ENCODE results near the gene SVOP. TPM values are rescaled to one million over a fixed set of nuclear protein-coding genes. Genes with fewer than 3 reads are reported as not detected.
"Not testable (repeated sequence)": the region's sequence is repeated elsewhere in the genome, so short reads cannot be mapped to it uniquely, and the experiment has no call there.

The SVOP gene
- total RNA-seq, 4 donors from 2014 or later: not detected

DNA sequence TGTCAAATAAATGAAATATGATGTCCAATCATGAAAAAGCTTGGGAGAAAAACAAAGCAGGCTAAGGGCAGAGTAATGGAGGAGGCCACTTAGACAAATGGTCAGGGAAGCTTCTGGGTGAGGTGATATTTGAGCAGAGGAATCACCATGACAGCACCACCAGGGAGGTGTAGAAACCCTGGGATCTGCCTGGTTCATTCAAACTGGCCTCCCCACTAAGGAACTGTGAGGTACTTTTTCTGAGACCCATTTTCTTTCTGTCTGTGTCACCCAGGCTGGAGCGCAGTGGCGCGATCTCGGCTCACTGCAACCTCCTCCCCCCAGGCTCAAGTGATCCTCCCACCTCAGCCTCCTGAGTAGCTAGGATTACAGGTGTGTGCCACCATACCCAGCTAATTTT, 155.7 kb downstream of the SVOP start:
- TF ChIP-seq EP300 (IDR thresholded peaks at IDR 0.05): no peak
- no peak for TF ChIP-seq POLR2A (IDR thresholded peaks at IDR 0.05)
- TF ChIP-seq, protein P1, sequence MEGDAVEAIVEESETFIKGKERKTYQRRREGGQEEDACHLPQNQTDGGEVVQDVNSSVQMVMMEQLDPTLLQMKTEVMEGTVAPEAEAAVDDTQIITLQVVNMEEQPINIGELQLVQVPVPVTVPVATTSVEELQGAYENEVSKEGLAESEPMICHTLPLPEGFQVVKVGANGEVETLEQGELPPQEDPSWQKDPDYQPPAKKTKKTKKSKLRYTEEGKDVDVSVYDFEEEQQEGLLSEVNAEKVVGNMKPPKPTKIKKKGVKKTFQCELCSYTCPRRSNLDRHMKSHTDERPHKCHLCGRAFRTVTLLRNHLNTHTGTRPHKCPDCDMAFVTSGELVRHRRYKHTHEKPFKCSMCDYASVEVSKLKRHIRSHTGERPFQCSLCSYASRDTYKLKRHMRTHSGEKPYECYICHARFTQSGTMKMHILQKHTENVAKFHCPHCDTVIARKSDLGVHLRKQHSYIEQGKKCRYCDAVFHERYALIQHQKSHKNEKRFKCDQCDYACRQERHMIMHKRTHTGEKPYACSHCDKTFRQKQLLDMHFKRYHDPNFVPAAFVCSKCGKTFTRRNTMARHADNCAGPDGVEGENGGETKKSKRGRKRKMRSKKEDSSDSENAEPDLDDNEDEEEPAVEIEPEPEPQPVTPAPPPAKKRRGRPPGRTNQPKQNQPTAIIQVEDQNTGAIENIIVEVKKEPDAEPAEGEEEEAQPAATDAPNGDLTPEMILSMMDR (IDR thresholded peaks at IDR 0.05): no peak
- peaks cover 0 to 6% (median 0%) of the 10 kb centered on the region in 4 donors for H3K9me3 ChIP-seq
- H3K27ac ChIP-seq: no peak overlapping the region
- no peak for DNase-seq (ENCODE audit: low spot score in 2 of 2)
- H3K4me1 ChIP-seq: no peaks in the 10 kb centered on the region
- no peaks in the 10 kb centered on the region for H3K36me3 ChIP-seq
- no peak overlapping the region for H3K4me3 ChIP-seq
- H3K27me3 ChIP-seq: no peaks in the 10 kb centered on the region
- WGBS, 2 donors: 95 to 97% methylated on average over 4 of the region's 4 CpGs

DNA sequence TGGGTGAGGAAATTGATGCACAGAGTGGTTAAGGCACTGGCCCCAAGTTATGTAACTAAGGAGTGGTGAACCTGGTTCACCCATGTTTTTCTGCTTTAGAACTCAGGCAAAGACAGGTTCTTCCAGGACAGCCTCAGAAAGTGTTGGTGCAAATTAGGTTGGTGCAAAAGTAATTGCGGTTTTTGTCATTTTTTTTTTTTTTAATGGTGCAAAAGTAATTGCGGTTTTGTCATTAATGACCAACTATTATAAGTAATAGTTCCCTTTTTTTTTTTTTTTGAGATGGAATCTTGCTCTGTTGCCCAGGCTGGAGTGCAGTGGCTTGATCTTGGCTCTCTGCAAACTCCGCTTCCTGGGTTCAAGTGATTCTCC, 158.3 kb downstream of the SVOP start:
- TF ChIP-seq EP300 (IDR thresholded peaks at IDR 0.05) (no peak), POLR2A (IDR thresholded peaks at IDR 0.05) (no peak)
- TF ChIP-seq, protein P1 (IDR thresholded peaks at IDR 0.05): no peak

DNA sequence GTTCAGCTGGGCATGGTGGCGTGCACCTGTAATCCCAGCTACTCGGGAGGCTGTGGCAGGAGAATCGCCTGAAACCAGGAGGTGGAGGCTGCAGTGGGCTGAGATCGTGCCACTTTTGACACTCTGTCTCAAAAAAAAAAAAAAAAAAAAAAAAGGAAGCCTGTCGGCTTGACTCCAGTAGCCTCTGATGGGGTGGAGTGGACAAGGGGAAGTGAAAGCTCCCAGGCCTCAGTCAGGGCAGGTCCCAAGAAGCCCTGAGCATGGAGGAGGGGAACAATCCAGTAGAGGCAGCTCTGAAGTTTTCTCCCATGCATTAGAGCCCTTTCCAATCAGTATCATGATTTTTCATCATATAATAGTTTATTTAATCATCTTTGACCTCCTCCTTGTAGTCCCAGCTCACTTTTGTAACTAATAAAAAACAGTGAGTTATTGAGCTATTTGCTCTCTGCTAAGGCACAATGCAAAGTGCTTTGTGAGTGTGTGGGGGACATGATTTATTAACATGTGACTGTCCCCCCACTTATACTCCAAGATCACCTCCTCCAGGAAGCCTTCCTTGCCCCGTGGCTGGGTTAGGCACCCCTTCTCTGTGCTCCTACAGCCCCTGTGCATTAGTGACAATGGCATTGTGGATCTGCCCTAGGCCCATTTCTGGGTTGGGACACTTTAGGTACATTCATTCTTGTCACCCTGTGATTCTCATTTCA, 158.8 kb downstream of the SVOP start:
- Histone ChIP-seq H3K9me3 (peaks cover 0 to 6% (median 0%) of the 10 kb centered on the region in 4 donors), H3K4me3 (no peak overlapping the region), H3K4me1 (peaks cover 0 to 19% (median 5%) of the 10 kb centered on the region in 4 donors), H3K27me3 (no peaks in the 10 kb centered on the region), H3K36me3 (no peaks in the 10 kb centered on the region), H3K27ac (no peak overlapping the region)
- TF ChIP-seq EP300 (IDR thresholded peaks at IDR 0.05) (no peak), POLR2A (IDR thresholded peaks at IDR 0.05) (no peak)
- TF ChIP-seq, protein P1 (IDR thresholded peaks at IDR 0.05): no peak
- DNase-seq (ENCODE audit: low spot score in 2 of 2): no peak
- WGBS, 2 donors: 79 to 87% methylated on average over 6 of the region's 6 CpGs

More for the DNA sequence above, 158.3 kb downstream of the SVOP start:
- Histone ChIP-seq H3K36me3 (no peaks in the 10 kb centered on the region), H3K9me3 (peaks cover 0 to 6% (median 0%) of the 10 kb centered on the region in 4 donors), H3K4me1 (peaks cover 0 to 19% (median 5%) of the 10 kb centered on the region in 4 donors), H3K27me3 (no peaks in the 10 kb centered on the region), H3K27ac (no peak overlapping the region), H3K4me3 (no peak overlapping the region)
- DNase-seq (ENCODE audit: low spot score in 2 of 2): no peak
- 90 to 95% methylated on average over 3 of the region's 3 CpGs for WGBS, 2 donors

DNA sequence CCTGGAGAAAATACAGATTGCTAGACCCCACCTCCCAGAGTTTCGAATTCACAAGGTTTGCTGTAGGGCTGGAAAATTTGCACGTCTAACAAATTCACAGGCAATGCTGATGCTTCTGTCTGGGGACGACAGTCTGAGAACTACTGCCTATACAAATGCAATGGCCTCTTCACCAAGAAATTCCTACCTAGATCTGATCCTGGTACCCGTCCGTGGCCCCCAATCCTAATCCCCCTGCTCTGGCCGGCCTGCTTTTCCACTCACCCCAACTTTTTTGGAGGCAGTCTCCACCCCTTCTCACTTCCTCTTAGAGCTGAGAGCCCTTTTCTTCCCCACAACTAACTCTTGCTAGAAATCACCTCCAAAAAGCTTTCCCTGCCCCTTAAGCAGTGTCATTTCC, 160.4 kb downstream of the SVOP start:
- Histone ChIP-seq H3K4me1 (peaks cover 0 to 28% (median 18%) of the 10 kb centered on the region in 4 donors), H3K9me3 (peaks cover 0 to 6% (median 0%) of the 10 kb centered on the region in 4 donors), H3K36me3 (no peaks in the 10 kb centered on the region), H3K27me3 (no peaks in the 10 kb centered on the region), H3K27ac (peak overlapping the region in 2 of 4 donors; percentile 38 to 53), H3K4me3 (no peak overlapping the region)
- TF ChIP-seq, protein P1 (IDR thresholded peaks at IDR 0.05): no peak
- TF ChIP-seq POLR2A (IDR thresholded peaks at IDR 0.05): no peak
- TF ChIP-seq EP300 (IDR thresholded peaks at IDR 0.05): no peak
- 63 to 69% methylated on average over 6 of the region's 6 CpGs for WGBS, 2 donors
- no peak for DNase-seq (ENCODE audit: low spot score in 2 of 2)

DNA sequence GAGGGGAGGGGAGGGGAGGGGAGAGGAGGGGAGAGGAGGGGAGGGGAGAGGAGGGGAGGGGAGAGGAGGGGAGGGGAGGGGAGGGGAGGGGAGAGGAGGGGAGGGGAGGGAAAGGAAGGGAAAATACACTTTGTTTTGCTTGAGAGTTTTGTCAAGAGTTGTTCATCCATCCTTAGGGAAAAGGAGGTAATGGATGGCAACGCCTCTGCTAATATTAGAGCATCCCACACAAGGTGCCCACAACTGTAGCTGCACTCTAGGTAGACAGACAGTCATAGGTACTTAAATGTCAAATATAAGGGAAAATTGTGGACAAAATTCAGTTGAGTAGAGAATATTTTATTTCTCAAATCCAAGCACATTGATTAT, 161.0 kb downstream of the SVOP start:
- H3K27ac ChIP-seq: peak overlapping the region in 2 of 4 donors; percentile 38 to 53
- H3K4me1 ChIP-seq: peaks cover 0 to 34% (median 21%) of the 10 kb centered on the region in 4 donors
- 54 to 74% methylated on average over 1 of the region's 1 CpG for WGBS, 2 donors
- H3K9me3 ChIP-seq: peaks cover 0 to 6% (median 0%) of the 10 kb centered on the region in 4 donors
- H3K4me3 ChIP-seq: no peak overlapping the region
- no peaks in the 10 kb centered on the region for H3K36me3 ChIP-seq
- TF ChIP-seq POLR2A (IDR thresholded peaks at IDR 0.05): no peak
- TF ChIP-seq, protein P1 (IDR thresholded peaks at IDR 0.05): no peak
- TF ChIP-seq EP300 (IDR thresholded peaks at IDR 0.05): no peak
- H3K27me3 ChIP-seq: no peaks in the 10 kb centered on the region
- no peak for DNase-seq (ENCODE audit: low spot score in 2 of 2)

DNA sequence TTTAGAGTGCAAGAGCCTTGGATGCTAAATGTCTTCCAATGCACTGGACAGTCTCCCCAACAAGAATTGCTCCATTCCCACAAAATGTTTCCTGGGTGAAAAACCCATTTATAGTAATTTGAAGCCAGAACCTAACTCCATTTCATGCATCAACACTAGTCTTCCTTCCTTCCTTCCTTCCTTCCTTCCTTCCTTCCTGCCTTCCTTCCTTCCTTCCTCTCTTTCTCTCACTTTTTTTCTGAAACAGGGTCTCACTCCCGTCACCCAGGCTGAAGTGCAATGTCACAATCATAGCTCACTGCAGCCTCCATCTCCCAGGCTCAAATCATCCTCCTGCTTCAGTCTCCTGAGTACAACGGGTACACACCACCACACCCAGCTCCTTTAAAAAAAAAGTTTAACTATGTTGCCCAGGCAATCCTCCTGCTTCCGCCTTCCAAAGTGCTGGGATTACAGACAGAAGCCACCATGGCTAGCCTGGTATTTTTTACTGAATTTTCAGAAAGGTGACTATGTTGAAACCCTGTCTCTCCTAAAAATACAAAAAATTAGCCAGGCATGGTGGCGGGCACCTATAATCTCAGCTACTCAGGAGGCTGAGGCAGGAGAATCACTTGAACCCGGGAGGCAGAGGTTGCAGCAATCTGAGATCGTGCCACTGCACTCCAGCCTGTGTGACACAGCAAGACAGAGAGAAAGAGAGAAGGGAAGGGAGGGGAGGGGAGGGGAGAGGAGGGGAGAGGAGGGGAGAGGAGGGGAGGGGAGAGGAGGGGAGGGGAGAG, 161.5 kb downstream of the SVOP start:
- 49 to 55% methylated on average over 6 of the region's 6 CpGs for WGBS, 2 donors
- H3K36me3 ChIP-seq; DNase-seq (ENCODE audit: low spot score in 2 of 2); H3K27me3 ChIP-seq; H3K9me3 ChIP-seq; H3K4me3 ChIP-seq: not testable (repeated sequence)
- Histone ChIP-seq H3K27ac (peak overlapping the region in 3 of 4 donors; percentile 88 to 95 (median 93)), H3K4me1 (peaks cover 0 to 40% (median 23%) of the 10 kb centered on the region in 4 donors)

All from tibial nerve (tissue), 4 donors.